ENCODE results near the gene MBD6. TPM values are rescaled to one million over a fixed set of nuclear protein-coding genes. Genes with fewer than 3 reads are reported as not detected.

The MBD6 gene
- total RNA-seq, 4 donors from 2014 or later = 36.6 to 155 (median 51.0) TPM

- TF ChIP-seq POLR2AphosphoS5 (IDR thresholded peaks at IDR 0.05) (no peak), CTCF (IDR thresholded peaks at IDR 0.05) (no peak), EP300 (IDR thresholded peaks at IDR 0.05; ENCODE audit: low read depth) (no peak), POLR2A (IDR thresholded peaks at IDR 0.05) (no peak)
Measured at GRCh38 chr12:57529831-57530230, 7.2 kb downstream of the MBD6 start.

GRCh38 chr12:57530396-57531142, 7.9 kb downstream of the MBD6 start:
- H3K36me3 ChIP-seq = peaks cover 0 to 76% (median 29%) of the 10 kb centered on the region in 4 donors
- 86% methylated on average over 5 of the region's 5 CpGs; no CpG with 5 or more reads in 1 of the 2 donors for WGBS, 2 donors (ENCODE audit: low coverage in 1 of 2)
- in situ Hi-C loops (cut with MboI; ENCODE audit: low pct_ligation_motif_present in 1 of 4, low pct_unique_long_range_greater_than_20kb in 1 of 4, low sequenced_read_pairs in 3 of 4) = no loop called here

More at GRCh38 chr12:57529831-57530230, 7.2 kb downstream of the MBD6 start:
- Histone ChIP-seq H3K27ac (no peak overlapping the region), H3K36me3 (peaks cover 0 to 76% (median 28%) of the 10 kb centered on the region in 4 donors), H3K9me3 (no peaks in the 10 kb centered on the region), H3K4me1 (peaks cover 1 to 12% (median 6%) of the 10 kb centered on the region in 4 donors), H3K4me3 (no peak overlapping the region), H3K27me3 (no peaks in the 10 kb centered on the region)
- in situ Hi-C loops (cut with MboI; ENCODE audit: low pct_ligation_motif_present in 1 of 4, low pct_unique_long_range_greater_than_20kb in 1 of 4, low sequenced_read_pairs in 3 of 4) = no loop called here
- intact Hi-C loops (cut with DNase I; ENCODE audit: low total_unique reads) = no loop called here
- no peak for DNase-seq
- 80% methylated on average over 6 of the region's 6 CpGs; no CpG with 5 or more reads in 1 of the 2 donors for WGBS, 2 donors (ENCODE audit: low coverage in 1 of 2)

GRCh38 chr12:57531836-57532235, 9.2 kb downstream of the MBD6 start:
- H3K36me3 ChIP-seq = peaks cover 0 to 67% (median 29%) of the 10 kb centered on the region in 4 donors
- intact Hi-C loops (cut with DNase I; ENCODE audit: low total_unique reads) = no loop called here
- 77% methylated on average over 1 of the region's 1 CpG; no CpG with 5 or more reads in 1 of the 2 donors for WGBS, 2 donors (ENCODE audit: low coverage in 1 of 2)

More at GRCh38 chr12:57530396-57531142, 7.9 kb downstream of the MBD6 start:
- H3K27ac ChIP-seq = no peak overlapping the region
- H3K27me3 ChIP-seq = no peaks in the 10 kb centered on the region
- H3K9me3 ChIP-seq = no peaks in the 10 kb centered on the region
- intact Hi-C loops (cut with DNase I; ENCODE audit: low total_unique reads) = no loop called here
- H3K4me1 ChIP-seq = peaks cover 0 to 8% (median 3%) of the 10 kb centered on the region in 4 donors
- no peak overlapping the region for H3K4me3 ChIP-seq
- TF ChIP-seq EP300 (IDR thresholded peaks at IDR 0.05; ENCODE audit: low read depth) (no peak), POLR2A (IDR thresholded peaks at IDR 0.05) (no peak), POLR2AphosphoS5 (IDR thresholded peaks at IDR 0.05) (no peak), CTCF (IDR thresholded peaks at IDR 0.05) (no peak)
- DNase-seq = no peak

More at GRCh38 chr12:57531836-57532235, 9.2 kb downstream of the MBD6 start:
- in situ Hi-C loops (cut with MboI; ENCODE audit: low pct_ligation_motif_present in 1 of 4, low pct_unique_long_range_greater_than_20kb in 1 of 4, low sequenced_read_pairs in 3 of 4) = no loop called here
- no peaks in the 10 kb centered on the region for H3K27me3 ChIP-seq
- H3K9me3 ChIP-seq = no peaks in the 10 kb centered on the region
- no peak overlapping the region for H3K4me3 ChIP-seq
- TF ChIP-seq EP300 (IDR thresholded peaks at IDR 0.05; ENCODE audit: low read depth) (no peak), POLR2A (IDR thresholded peaks at IDR 0.05) (no peak), POLR2AphosphoS5 (IDR thresholded peaks at IDR 0.05) (no peak), CTCF (IDR thresholded peaks at IDR 0.05) (no peak)
- no peak for DNase-seq
- H3K27ac ChIP-seq = no peak overlapping the region
- peaks cover 0 to 16% (median 9%) of the 10 kb centered on the region in 4 donors for H3K4me1 ChIP-seq
